AG09309 (cell line): ENCODE results near the gene OSBPL3.

ENCODE experiments used
- DNase-seq: peaks from one replicate; pipeline ENCODE4 v3.0.0-alpha.2; 2010; ENCODE audit warnings: low read depth
- H3K4me3 ChIP-seq: 2 replicates; pipeline ENCODE4 v1.5.1; 2011; ENCODE audit warnings: mild to moderate bottlenecking, low read depth, low read length, moderate library complexity; ENCODE audit not compliant: control insufficient read depth
- TF ChIP-seq, protein P1 (sequence below): IDR thresholded peaks from 2 replicates; pipeline ENCODE4 v1.5.1; 2011; ENCODE audit warnings: mild to moderate bottlenecking, low read depth, low read length, inconsistent platforms; ENCODE audit not compliant: insufficient read depth, control insufficient read depth; ENCODE audit errors: missing control alignments

OSBPL3 gene

GRCh38 chr7:24750441-24751055, 229.4 kb downstream of the OSBPL3 start:
- no peak overlapping the region for H3K4me3 ChIP-seq
- TF ChIP-seq, protein P1, sequence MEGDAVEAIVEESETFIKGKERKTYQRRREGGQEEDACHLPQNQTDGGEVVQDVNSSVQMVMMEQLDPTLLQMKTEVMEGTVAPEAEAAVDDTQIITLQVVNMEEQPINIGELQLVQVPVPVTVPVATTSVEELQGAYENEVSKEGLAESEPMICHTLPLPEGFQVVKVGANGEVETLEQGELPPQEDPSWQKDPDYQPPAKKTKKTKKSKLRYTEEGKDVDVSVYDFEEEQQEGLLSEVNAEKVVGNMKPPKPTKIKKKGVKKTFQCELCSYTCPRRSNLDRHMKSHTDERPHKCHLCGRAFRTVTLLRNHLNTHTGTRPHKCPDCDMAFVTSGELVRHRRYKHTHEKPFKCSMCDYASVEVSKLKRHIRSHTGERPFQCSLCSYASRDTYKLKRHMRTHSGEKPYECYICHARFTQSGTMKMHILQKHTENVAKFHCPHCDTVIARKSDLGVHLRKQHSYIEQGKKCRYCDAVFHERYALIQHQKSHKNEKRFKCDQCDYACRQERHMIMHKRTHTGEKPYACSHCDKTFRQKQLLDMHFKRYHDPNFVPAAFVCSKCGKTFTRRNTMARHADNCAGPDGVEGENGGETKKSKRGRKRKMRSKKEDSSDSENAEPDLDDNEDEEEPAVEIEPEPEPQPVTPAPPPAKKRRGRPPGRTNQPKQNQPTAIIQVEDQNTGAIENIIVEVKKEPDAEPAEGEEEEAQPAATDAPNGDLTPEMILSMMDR: no peak
- no peak for DNase-seq

DNA sequence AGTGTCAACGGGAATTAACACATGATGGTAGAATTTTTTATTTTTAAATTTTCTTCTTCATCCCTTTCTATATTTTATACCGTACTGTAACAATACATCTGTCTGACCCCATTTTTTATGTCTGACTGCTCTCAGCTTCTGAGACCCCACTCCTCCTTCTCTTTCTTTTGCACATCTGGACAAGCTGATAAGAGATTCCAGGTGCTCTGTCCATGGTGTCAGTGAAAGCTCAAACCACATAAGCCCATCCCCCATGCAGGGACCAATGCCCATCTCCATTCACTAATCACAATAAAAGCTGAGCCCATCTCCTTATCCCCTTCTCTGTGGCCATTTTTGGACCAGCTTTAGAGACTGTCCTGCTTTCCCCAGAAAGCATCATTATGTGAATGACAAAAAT, 231.5 kb downstream of the OSBPL3 start:
- TF ChIP-seq, protein P1: no peak
- no peak for DNase-seq
- no peak overlapping the region for H3K4me3 ChIP-seq
